DMS114 treated with DMSO at 0.1 percent for 48 hours (cell line): Measurements from ENCODE around the gene LRRC39.
"Not testable (repeated sequence)": the region's sequence is repeated elsewhere in the genome, so short reads cannot be mapped to it uniquely, and the experiment has no call there.

Experiments
- DNase-seq: peaks from one replicate; lab custom pipeline; 2025; ENCODE audit not compliant: unreplicated experiment; lab: John Stamatoyannopoulos, UW

The LRRC39 gene

GRCh38 chr1:100178091-100178490, at the start of gene LRRC39:
Gene LRRC39, minus strand, starts transcription at chr1:100178256. Its CDS starts 9,740 bp downstream, at chr1:100168516.
- no peak for DNase-seq

GRCh38 chr1:100222428-100222827, 44.4 kb upstream of the LRRC39 start:
- no peak for DNase-seq

- no peak for DNase-seq
Observed at GRCh38 chr1:100219883-100220282, 41.8 kb upstream of the LRRC39 start.

- no peak for DNase-seq
Observed at GRCh38 chr1:100219457-100219856, 41.4 kb upstream of the LRRC39 start.

GRCh38 chr1:100217834-100218233, 39.8 kb upstream of the LRRC39 start:
- DNase-seq = no peak

- no peak for DNase-seq
Observed at GRCh38 chr1:100215101-100215500, 37.0 kb upstream of the LRRC39 start.

- DNase-seq = no peak
Observed at GRCh38 chr1:100213141-100213540, 35.1 kb upstream of the LRRC39 start.

- DNase-seq = no peak
Observed at GRCh38 chr1:100206301-100206700, 28.2 kb upstream of the LRRC39 start.

- DNase-seq = not testable (repeated sequence)
Observed at GRCh38 chr1:100205593-100205992, 27.5 kb upstream of the LRRC39 start.

GRCh38 chr1:100205103-100205502, 27.0 kb upstream of the LRRC39 start:
- not testable (repeated sequence) for DNase-seq

- DNase-seq = not testable (repeated sequence)
Observed at GRCh38 chr1:100202703-100203102, 24.6 kb upstream of the LRRC39 start.

- DNase-seq = not testable (repeated sequence)
Observed at GRCh38 chr1:100200060-100200459, 22.0 kb upstream of the LRRC39 start.

GRCh38 chr1:100198596-100198995, 20.5 kb upstream of the LRRC39 start:
- DNase-seq = no peak

- DNase-seq = no peak
Observed at GRCh38 chr1:100188617-100189016, 10.6 kb upstream of the LRRC39 start.

- no peak for DNase-seq
Observed at GRCh38 chr1:100187912-100188311, 9.9 kb upstream of the LRRC39 start.

- no peak for DNase-seq
Observed at GRCh38 chr1:100184536-100184935, 6.5 kb upstream of the LRRC39 start.

- no peak for DNase-seq
Observed at GRCh38 chr1:100183370-100183769, 5.3 kb upstream of the LRRC39 start.

GRCh38 chr1:100177295-100178041, 588 bp downstream of the LRRC39 start:
- no peak for DNase-seq

- DNase-seq = no peak
Observed at GRCh38 chr1:100168051-100168450, 10.0 kb downstream of the LRRC39 start.

- DNase-seq = no peak
Observed at GRCh38 chr1:100164702-100165101, 13.4 kb downstream of the LRRC39 start.

GRCh38 chr1:100164216-100164615, 13.8 kb downstream of the LRRC39 start:
- DNase-seq = no peak

GRCh38 chr1:100162881-100163280, 15.2 kb downstream of the LRRC39 start:
- no peak for DNase-seq

GRCh38 chr1:100152271-100152670, 25.8 kb downstream of the LRRC39 start:
- no peak for DNase-seq
